HCT116 (cell line): ENCODE results near the gene DLST. TPM values are rescaled to one million over a fixed set of nuclear protein-coding genes. Genes with fewer than 3 reads are reported as not detected.

ENCODE experiments used
- ATAC-seq: fragments of 200-7000 bp; cut with Tn5 transposase; 2 replicates; pipeline ENCODE4 v1.9.1; 2020; ENCODE audit warnings: mild to moderate bottlenecking, moderate library complexity
- BruUV-seq: library from RNA; stranded (reverse); fragments of 400-500 nt; replicated peaks from 2 replicates; lab custom pipeline; 2021; lab: Mats Ljungman, UMichigan
- CTCF ChIA-PET: fragments of 300-600 bp; sonication (Branson Sonifier 250); formaldehyde crosslinking; loops from one replicate; lab custom pipeline; 2021; ENCODE audit warnings: antibody characterized with exemption; lab: Charles Lee
- POLR2A ChIA-PET: fragments of 300-600, 350-600 bp; sonication (Branson Sonifier 250); formaldehyde crosslinking; loops from one replicate; lab custom pipeline; 2021; ENCODE audit warnings: antibody characterized with exemption; lab: Charles Lee
- RAD21 ChIA-PET, 2 experiments: fragments of 300-600 bp; sonication (Branson Sonifier 250); formaldehyde crosslinking; loops; one replicate each; lab custom pipeline; 2023; ENCODE audit warnings: low total read pairs in 2 of 2; ENCODE audit not compliant: uncharacterized antibody in 2 of 2, unreplicated experiment in 2 of 2, low non-redundant PET in 1 of 2; lab: Charles Lee
- DNase-seq: peaks from one replicate; pipeline ENCODE4 v3.0.0-alpha.2; 2010; ENCODE audit warnings: low read depth, low spot score
- H2AFZ ChIP-seq: fragments of 200-600 bp; shearing (Covaris generic), sonication (generic); 2 replicates; pipeline ENCODE4 v1.6.1; 2017; ENCODE audit warnings: low read depth, mixed run types, mixed read lengths, antibody characterized with exemption, low read length; ENCODE audit not compliant: poor library complexity, severe bottlenecking
- H3K27ac ChIP-seq: 2 replicates; pipeline ENCODE4 v1.5.1; 2012; ENCODE audit warnings: low read depth, low read length
- H3K27me3 ChIP-seq: fragments of 200-600 bp; sonication (generic); 2 replicates; pipeline ENCODE4 v1.6.1; 2016; ENCODE audit warnings: mixed run types, low read length, mixed read lengths; ENCODE audit not compliant: insufficient read depth
- H3K36me3 ChIP-seq, 2 experiments: fragments of 200-500 bp in 1 of 2; fragments of 200-600 bp in 1 of 2; sonication (Bioruptor generic) in 1 of 2; sonication (generic) in 1 of 2; 2 replicates each; pipeline versions ENCODE4 v1.5.1 to v1.6.1; 2014 to 2016; ENCODE audit warnings: low read length in 2 of 2, inconsistent platforms in 1 of 2, mixed read lengths in 1 of 2, mixed run types in 1 of 2; ENCODE audit not compliant: insufficient read depth in 2 of 2, control insufficient read depth in 1 of 2
- H3K4me1 ChIP-seq, 2 experiments: fragments of 200-600 bp in 1 of 2; sonication (generic) in 1 of 2; 2 replicates each; pipeline versions ENCODE4 v1.5.1 to v1.6.1; 2012 to 2017; ENCODE audit warnings: low read length in 2 of 2, inconsistent platforms in 1 of 2, mild to moderate bottlenecking in 1 of 2, mixed read lengths in 1 of 2, mixed run types in 1 of 2, moderate library complexity in 1 of 2; ENCODE audit not compliant: insufficient read depth in 2 of 2, control insufficient read depth in 1 of 2
- H3K4me2 ChIP-seq: fragments of 200-600 bp; sonication (generic); 2 replicates; pipeline ENCODE4 v1.6.1; 2017; ENCODE audit warnings: mixed run types, low read length, mixed read lengths
- H3K4me3 ChIP-seq, 2 experiments: fragments of 200-600 bp in 1 of 2; sonication (generic) in 1 of 2; replicated peaks in 1 of 2; 2 replicates each; pipeline ENCODE4 v1.5.1; 2011 to 2016; ENCODE audit warnings: low read length in 2 of 2, control low read depth in 1 of 2, low read depth in 1 of 2, mild to moderate bottlenecking in 1 of 2, mixed read lengths in 1 of 2, mixed run types in 1 of 2
- H3K79me2 ChIP-seq: fragments of 200-600 bp; sonication (generic); 2 replicates; pipeline ENCODE4 v1.6.1; 2017; ENCODE audit warnings: mild to moderate bottlenecking, mixed run types, low read length, moderate library complexity, mixed read lengths; ENCODE audit not compliant: insufficient read depth
- H3K9ac ChIP-seq: fragments of 200-600 bp; sonication (generic); 2 replicates; pipeline ENCODE4 v1.6.1; 2016; ENCODE audit warnings: low read length, mixed read lengths
- H3K9me2 ChIP-seq: fragments of 200-600 bp; sonication (generic), shearing (Covaris generic); 2 replicates; pipeline ENCODE4 v1.6.1; 2017; ENCODE audit warnings: mixed run types, mild to moderate bottlenecking, moderate library complexity; ENCODE audit not compliant: insufficient read depth
- H3K9me3 ChIP-seq, 2 experiments: fragments of 200-500 bp in 1 of 2; fragments of 200-600 bp in 1 of 2; sonication (Bioruptor generic) in 1 of 2; sonication (generic) in 1 of 2; 2 replicates each; pipeline ENCODE4 v1.6.1; 2014 to 2017; ENCODE audit warnings: low read length in 2 of 2, mixed read lengths in 2 of 2, inconsistent platforms in 1 of 2, low read depth in 1 of 2, mild to moderate bottlenecking in 1 of 2, mixed run types in 1 of 2, moderate library complexity in 1 of 2; ENCODE audit not compliant: control insufficient read depth in 1 of 2, insufficient read depth in 1 of 2
- H4K20me1 ChIP-seq: fragments of 200-600 bp; sonication (generic), shearing (Covaris generic); 2 replicates; pipeline ENCODE4 v1.6.1; 2017; ENCODE audit warnings: mixed run types, mild to moderate bottlenecking, moderate library complexity; ENCODE audit not compliant: insufficient read depth
- ATF3 ChIP-seq: IDR thresholded peaks from 2 replicates; pipeline ENCODE4 v1.6.1; 2012
- CBX3 ChIP-seq: IDR thresholded peaks from 2 replicates; pipeline ENCODE4 v1.6.1; 2012; ENCODE audit warnings: low read depth
- EGR1 ChIP-seq: IDR thresholded peaks from 2 replicates; pipeline ENCODE4 v1.6.1; 2012; ENCODE audit warnings: low read depth
- ELF1 ChIP-seq: IDR thresholded peaks from 2 replicates; pipeline ENCODE4 v1.6.1; 2012; ENCODE audit warnings: low read depth, borderline replicate concordance
- EZH2 ChIP-seq: fragments of 200-600 bp; sonication (generic); IDR thresholded peaks from 2 replicates; pipeline ENCODE4 v1.6.1; 2017; ENCODE audit warnings: antibody characterized with exemption, mixed run types
- EZH2phosphoT487 ChIP-seq: fragments of 200-600 bp; IDR thresholded peaks from 2 replicates; pipeline ENCODE4 v1.6.1; 2018; ENCODE audit warnings: antibody characterized with exemption, borderline replicate concordance
- FOSL1 ChIP-seq: IDR thresholded peaks from 2 replicates; pipeline ENCODE4 v1.6.1; 2012; ENCODE audit warnings: low read depth
- JUND ChIP-seq: IDR thresholded peaks from 2 replicates; pipeline ENCODE4 v1.6.1; 2012
- POLR2A ChIP-seq: IDR thresholded peaks from 2 replicates; pipeline ENCODE4 v1.7.0; 2011; ENCODE audit warnings: borderline replicate concordance; ENCODE audit not compliant: insufficient read depth, insufficient read length; ENCODE audit errors: extremely low read depth
- POLR2AphosphoS5 ChIP-seq: IDR thresholded peaks from 2 replicates; pipeline ENCODE4 v1.6.1; 2011; ENCODE audit warnings: mild to moderate bottlenecking, low read depth, low read length, moderate library complexity
- SP1 ChIP-seq: IDR thresholded peaks from 2 replicates; pipeline ENCODE4 v1.6.1; 2012; ENCODE audit warnings: low read depth
- ZNF274 ChIP-seq: fragments of 200-500 bp; sonication (Bioruptor generic); IDR thresholded peaks from 2 replicates; pipeline ENCODE4 v1.6.1; 2014; ENCODE audit warnings: mild to moderate bottlenecking, low read depth, low read length, inconsistent platforms
- intact Hi-C: fragments of 100-400 bp; cut with micrococcal nuclease; formaldehyde crosslinking; loops from 2 replicates; pipeline ENCODE4 v1.10.0; 2022
- total RNA-seq: library from RNA; stranded (reverse); gene quantifications from one replicate; pipeline ENCODE4 v1.2.1, GENCODE V29; 2021; ENCODE audit not compliant: unreplicated experiment

The DLST gene
- total RNA-seq, 1 experiment from 2014 or later, result 101 TPM

GRCh38 chr14:74863274-74863673 is 18.4 kb upstream of the DLST start:
- no TSS peak for BruUV-seq
- Histone ChIP-seq H4K20me1 (no peaks in the 10 kb centered on the region), H2AFZ (no peak overlapping the region), H3K9ac (no peak overlapping the region), H3K36me3 (no peaks in the 10 kb centered on the region), H3K4me2 (no peak overlapping the region), H3K9me2 (no peaks in the 10 kb centered on the region), H3K79me2 (no peaks in the 10 kb centered on the region), H3K27ac (no peak overlapping the region), H3K9me3 (no peaks in the 10 kb centered on the region), H3K4me1 (peaks cover 0 to 4% of the 10 kb centered on the region in 2 experiments; a peak in 1 of 4 replicates), H3K4me3 (no peak overlapping the region), H3K27me3 (0 out of 2 replicates have a peak, but pooled peaks cover 3% of the 10 kb centered on the region)
- RAD21 ChIA-PET, result no interaction called here
- POLR2A ChIA-PET, result no interaction called here
- TF ChIP-seq ATF3 (no peak), ZNF274 (no peak), FOSL1 (no peak), SP1 (no peak), EZH2phosphoT487 (no peak), ELF1 (no peak)
- intact Hi-C loops, result no loop called here
- CTCF ChIA-PET, result interaction anchor here (6.2 to 6.9 kb wide), 2 partner anchors 10 to 43 kb away, joined by 54 to 94 read pairs; partner anchors contain the start of gene PROX2
- ATAC-seq, result no peak
- no peak for DNase-seq

GRCh38 chr14:74864198-74864597 is 17.5 kb upstream of the DLST start:
- H4K20me1 ChIP-seq, result no peaks in the 10 kb centered on the region

More at GRCh38 chr14:74864198-74864597, 17.5 kb upstream of the DLST start:
- no peak for DNase-seq
- no peak for ATAC-seq
- intact Hi-C loops, result no loop called here
- Histone ChIP-seq H3K4me2 (no peak overlapping the region), H3K9me2 (no peaks in the 10 kb centered on the region), H3K4me3 (no peak overlapping the region), H2AFZ (no peak overlapping the region), H3K9me3 (no peaks in the 10 kb centered on the region), H3K27me3 (0 out of 2 replicates have a peak, but pooled peaks cover 3% of the 10 kb centered on the region), H3K27ac (no peak overlapping the region), H3K4me1 (peaks cover 0 to 4% of the 10 kb centered on the region in 2 experiments; a peak in 1 of 4 replicates), H3K79me2 (no peaks in the 10 kb centered on the region), H3K9ac (no peak overlapping the region), H3K36me3 (no peaks in the 10 kb centered on the region)
- ChIA-PET POLR2A (no interaction called here), CTCF (interaction anchor here (0.7 to 6.9 kb wide), 4 partner anchors 9 to 1946 kb away, joined by 3 to 94 read pairs (median 32); partner anchors contain the start of gene PROX2), RAD21 (no interaction called here)
- BruUV-seq, result no TSS peak
- TF ChIP-seq ELF1 (no peak), POLR2A (no peak), EGR1 (no peak), EZH2 (no peak), POLR2AphosphoS5 (no peak), CBX3 (no peak), JUND (no peak)
